ENCODE data around the gene CLDN20.

The CLDN20 gene

GRCh38 chr6:155259204-155259603 lies 4.6 kb upstream of the CLDN20 start:
- Histone ChIP-seq H3K4ac (ENCODE audit: low read depth, low read length) (no peak overlapping the region), H3K36me3 (ENCODE audit: control insufficient read depth in 1 of 2, insufficient read depth in 2 of 2, low read length in 2 of 2) (peaks cover 14 to 22% of the 10 kb centered on the region in 2 experiments), H3K4me3 (ENCODE audit: low read depth, low read length) (no peak overlapping the region), H3K9me3 (ENCODE audit: insufficient read depth, low read depth, low read length) (no peaks in the 10 kb centered on the region), H3K79me1 (ENCODE audit: low read length) (no peaks in the 10 kb centered on the region), H3K4me1 (ENCODE audit: control insufficient read depth in 1 of 2, insufficient read depth in 2 of 2, low read length in 2 of 2) (peaks cover 3 to 4% of the 10 kb centered on the region in 2 experiments), H3K79me2 (ENCODE audit: control insufficient read depth, insufficient read depth, low read length, poor library complexity) (no peaks in the 10 kb centered on the region), H3K23ac (ENCODE audit: low read length) (no peak overlapping the region), H2AK5ac (ENCODE audit: low read length) (no peak overlapping the region), H4K8ac (ENCODE audit: low read depth, low read length) (no peak overlapping the region), H3K27me3 (ENCODE audit: insufficient read depth, low read length) (no peaks in the 10 kb centered on the region), H2BK120ac (ENCODE audit: insufficient read depth, low read length, poor library complexity) (no peak overlapping the region), H2AFZ (ENCODE audit: insufficient read depth, low read length, poor library complexity) (no peak overlapping the region), H4K91ac (ENCODE audit: low read depth, low read length) (no peak overlapping the region), H3K9ac (ENCODE audit: low read length) (no peak overlapping the region), H3K27ac (ENCODE audit: low read depth, low read length) (no peak overlapping the region), H2BK12ac (ENCODE audit: low read length) (no peak overlapping the region), H4K12ac (ENCODE audit: low read depth, low read length) (no peak overlapping the region), H3K18ac (ENCODE audit: low read length) (no peak overlapping the region), H3K4me2 (ENCODE audit: low read length) (no peak overlapping the region), H2BK5ac (ENCODE audit: low read depth, low read length, poor library complexity) (no peak overlapping the region), H3K14ac (ENCODE audit: low read length) (no peak overlapping the region)
- DNase-seq, result no peak
- no CpG with 5 or more reads among the region's 3 CpGs for WGBS (ENCODE audit: extremely low coverage, insufficient coverage, insufficient read length)

DNA sequence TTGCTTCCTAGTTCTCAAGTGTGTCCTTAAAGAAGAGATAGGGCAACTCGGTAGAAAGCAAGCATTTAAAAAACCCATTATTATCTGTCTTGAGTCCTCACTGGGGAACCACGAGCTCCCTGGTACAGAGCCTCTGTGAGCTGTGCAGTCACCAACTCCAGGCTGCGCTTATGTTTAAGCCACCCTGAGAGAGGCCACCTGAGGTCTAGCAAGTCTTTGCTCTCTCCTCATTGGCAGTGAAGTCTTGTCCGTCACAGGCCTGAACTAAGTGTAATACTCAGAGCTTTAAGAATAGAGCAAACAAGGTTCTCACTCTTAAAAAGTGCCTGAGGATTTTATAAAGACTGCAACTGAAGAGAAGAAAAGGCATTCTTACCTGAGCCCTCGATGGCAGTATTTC lies 3.9 kb upstream of the CLDN20 start:
- H4K8ac ChIP-seq (ENCODE audit: low read depth, low read length), result no peak overlapping the region
- no peak overlapping the region for H3K27ac ChIP-seq (ENCODE audit: low read depth, low read length)
- no peaks in the 10 kb centered on the region for H3K79me2 ChIP-seq (ENCODE audit: control insufficient read depth, insufficient read depth, low read length, poor library complexity)
- no CpG with 5 or more reads among the region's 5 CpGs for WGBS (ENCODE audit: extremely low coverage, insufficient coverage, insufficient read length)
- H2BK12ac ChIP-seq (ENCODE audit: low read length), result no peak overlapping the region
- no peaks in the 10 kb centered on the region for H3K27me3 ChIP-seq (ENCODE audit: insufficient read depth, low read length)
- no peak overlapping the region for H3K23ac ChIP-seq (ENCODE audit: low read length)
- no peak overlapping the region for H2AK5ac ChIP-seq (ENCODE audit: low read length)
- no peaks in the 10 kb centered on the region for H3K9me3 ChIP-seq (ENCODE audit: insufficient read depth, low read depth, low read length)
- no peaks in the 10 kb centered on the region for H3K79me1 ChIP-seq (ENCODE audit: low read length)
- no peak overlapping the region for H3K18ac ChIP-seq (ENCODE audit: low read length)
- H3K14ac ChIP-seq (ENCODE audit: low read length), result no peak overlapping the region
- no peak overlapping the region for H4K12ac ChIP-seq (ENCODE audit: low read depth, low read length)
- no peak overlapping the region for H4K91ac ChIP-seq (ENCODE audit: low read depth, low read length)
- H2BK120ac ChIP-seq (ENCODE audit: insufficient read depth, low read length, poor library complexity), result no peak overlapping the region
- no peak overlapping the region for H3K4me3 ChIP-seq (ENCODE audit: low read depth, low read length)
- DNase-seq, result no peak
- no peak overlapping the region for H2BK5ac ChIP-seq (ENCODE audit: low read depth, low read length, poor library complexity)
- no peak overlapping the region for H3K4me2 ChIP-seq (ENCODE audit: low read length)
- H3K36me3 ChIP-seq (ENCODE audit: control insufficient read depth in 1 of 2, insufficient read depth in 2 of 2, low read length in 2 of 2), result peaks cover 14 to 18% of the 10 kb centered on the region in 2 experiments
- no peak overlapping the region for H2AFZ ChIP-seq (ENCODE audit: insufficient read depth, low read length, poor library complexity)
- no peak overlapping the region for H3K4ac ChIP-seq (ENCODE audit: low read depth, low read length)
- peaks cover 3% of the 10 kb centered on the region in 2 experiments for H3K4me1 ChIP-seq (ENCODE audit: control insufficient read depth in 1 of 2, insufficient read depth in 2 of 2, low read length in 2 of 2)
- H3K9ac ChIP-seq (ENCODE audit: low read length), result no peak overlapping the region

DNA sequence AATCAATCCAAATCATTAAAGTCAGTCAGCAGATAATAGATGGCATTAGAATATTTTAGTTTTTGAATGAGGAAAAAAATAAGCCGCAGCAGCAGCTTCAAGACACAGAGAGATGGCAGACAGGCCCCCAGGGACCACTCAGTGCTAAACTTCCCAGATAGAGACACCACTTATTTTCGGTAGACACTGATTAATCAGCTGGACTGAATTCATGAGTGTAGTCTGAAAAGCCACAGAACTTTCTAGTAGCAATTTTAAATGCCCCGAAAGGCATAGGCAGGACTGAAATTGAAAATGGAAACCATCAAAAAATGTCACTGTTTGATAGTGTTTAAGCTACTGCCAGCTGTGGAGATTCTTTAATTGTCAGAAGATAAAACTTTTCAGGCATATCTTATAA lies 3.1 kb upstream of the CLDN20 start:
- no peak overlapping the region for H2AFZ ChIP-seq (ENCODE audit: insufficient read depth, low read length, poor library complexity)
- H3K79me1 ChIP-seq (ENCODE audit: low read length), result no peaks in the 10 kb centered on the region
- H3K4ac ChIP-seq (ENCODE audit: low read depth, low read length), result no peak overlapping the region
- H2BK120ac ChIP-seq (ENCODE audit: insufficient read depth, low read length, poor library complexity), result no peak overlapping the region
- H2BK5ac ChIP-seq (ENCODE audit: low read depth, low read length, poor library complexity), result no peak overlapping the region
- H3K14ac ChIP-seq (ENCODE audit: low read length), result no peak overlapping the region
- peaks cover 3% of the 10 kb centered on the region in 2 experiments for H3K4me1 ChIP-seq (ENCODE audit: control insufficient read depth in 1 of 2, insufficient read depth in 2 of 2, low read length in 2 of 2)
- H4K91ac ChIP-seq (ENCODE audit: low read depth, low read length), result no peak overlapping the region
- no peak overlapping the region for H3K18ac ChIP-seq (ENCODE audit: low read length)
- no peak overlapping the region for H3K4me2 ChIP-seq (ENCODE audit: low read length)
- no peak overlapping the region for H2BK12ac ChIP-seq (ENCODE audit: low read length)
- H4K8ac ChIP-seq (ENCODE audit: low read depth, low read length), result no peak overlapping the region
- no peak overlapping the region for H3K23ac ChIP-seq (ENCODE audit: low read length)
- H3K27ac ChIP-seq (ENCODE audit: low read depth, low read length), result no peak overlapping the region
- no peak overlapping the region for H3K9ac ChIP-seq (ENCODE audit: low read length)
- H3K79me2 ChIP-seq (ENCODE audit: control insufficient read depth, insufficient read depth, low read length, poor library complexity), result no peaks in the 10 kb centered on the region
- H3K4me3 ChIP-seq (ENCODE audit: low read depth, low read length), result no peak overlapping the region
- no peak overlapping the region for H4K12ac ChIP-seq (ENCODE audit: low read depth, low read length)
- no peak overlapping the region for H2AK5ac ChIP-seq (ENCODE audit: low read length)
- H3K27me3 ChIP-seq (ENCODE audit: insufficient read depth, low read length), result no peaks in the 10 kb centered on the region
- no CpG with 5 or more reads among the region's 3 CpGs for WGBS (ENCODE audit: extremely low coverage, insufficient coverage, insufficient read length)
- peaks cover 16 to 18% of the 10 kb centered on the region in 2 experiments for H3K36me3 ChIP-seq (ENCODE audit: control insufficient read depth in 1 of 2, insufficient read depth in 2 of 2, low read length in 2 of 2)
- no peak for DNase-seq
- H3K9me3 ChIP-seq (ENCODE audit: insufficient read depth, low read depth, low read length), result no peaks in the 10 kb centered on the region

- H2BK12ac ChIP-seq (ENCODE audit: low read length), result no peak overlapping the region
- WGBS (ENCODE audit: extremely low coverage, insufficient coverage, insufficient read length), result no CpG with 5 or more reads among the region's 11 CpGs
- no peaks in the 10 kb centered on the region for H3K27me3 ChIP-seq (ENCODE audit: insufficient read depth, low read length)
These were observed 2.5 kb upstream of the CLDN20 start for GRCh38 chr6:155261111-155261900.

More at GRCh38 chr6:155261111-155261900, 2.5 kb upstream of the CLDN20 start:
- Histone ChIP-seq H3K4me2 (ENCODE audit: low read length) (no peak overlapping the region), H3K4me3 (ENCODE audit: low read depth, low read length) (no peak overlapping the region), H3K18ac (ENCODE audit: low read length) (no peak overlapping the region), H3K9ac (ENCODE audit: low read length) (no peak overlapping the region), H3K36me3 (ENCODE audit: control insufficient read depth in 1 of 2, insufficient read depth in 2 of 2, low read length in 2 of 2) (peaks cover 17 to 18% of the 10 kb centered on the region in 2 experiments), H2BK120ac (ENCODE audit: insufficient read depth, low read length, poor library complexity) (no peak overlapping the region), H4K91ac (ENCODE audit: low read depth, low read length) (no peak overlapping the region), H2AFZ (ENCODE audit: insufficient read depth, low read length, poor library complexity) (no peak overlapping the region), H3K79me2 (ENCODE audit: control insufficient read depth, insufficient read depth, low read length, poor library complexity) (no peaks in the 10 kb centered on the region), H3K4me1 (ENCODE audit: control insufficient read depth in 1 of 2, insufficient read depth in 2 of 2, low read length in 2 of 2) (peaks cover 3% of the 10 kb centered on the region in 2 experiments), H2AK5ac (ENCODE audit: low read length) (no peak overlapping the region), H3K23ac (ENCODE audit: low read length) (no peak overlapping the region), H3K27ac (ENCODE audit: low read depth, low read length) (no peak overlapping the region), H4K12ac (ENCODE audit: low read depth, low read length) (no peak overlapping the region), H3K4ac (ENCODE audit: low read depth, low read length) (no peak overlapping the region), H3K79me1 (ENCODE audit: low read length) (no peaks in the 10 kb centered on the region), H3K9me3 (ENCODE audit: insufficient read depth, low read depth, low read length) (no peaks in the 10 kb centered on the region), H4K8ac (ENCODE audit: low read depth, low read length) (no peak overlapping the region), H2BK5ac (ENCODE audit: low read depth, low read length, poor library complexity) (no peak overlapping the region), H3K14ac (ENCODE audit: low read length) (no peak overlapping the region)
- DNase-seq, result no peak

All from trophoblast cell (in vitro differentiated cells and primary cell).